HCT116 (cell line): ENCODE results near the gene SLCO2B1. TPM values are rescaled to one million over a fixed set of nuclear protein-coding genes. Genes with fewer than 3 reads are reported as not detected.

Source experiments
- ATAC-seq: fragments of 200-7000 bp; cut with Tn5 transposase; 2 replicates; pipeline ENCODE4 v1.9.1; 2020; ENCODE audit warnings: mild to moderate bottlenecking, moderate library complexity
- BruUV-seq: library from RNA; stranded (reverse); fragments of 400-500 nt; replicated peaks from 2 replicates; lab custom pipeline; 2021; lab: Mats Ljungman, UMichigan
- CTCF ChIA-PET: fragments of 300-600 bp; sonication (Branson Sonifier 250); formaldehyde crosslinking; loops from one replicate; lab custom pipeline; 2021; ENCODE audit warnings: antibody characterized with exemption; lab: Charles Lee
- POLR2A ChIA-PET: fragments of 300-600, 350-600 bp; sonication (Branson Sonifier 250); formaldehyde crosslinking; loops from one replicate; lab custom pipeline; 2021; ENCODE audit warnings: antibody characterized with exemption; lab: Charles Lee
- RAD21 ChIA-PET, 2 experiments: fragments of 300-600 bp; sonication (Branson Sonifier 250); formaldehyde crosslinking; loops; one replicate each; lab custom pipeline; 2023; ENCODE audit warnings: low total read pairs in 2 of 2; ENCODE audit not compliant: uncharacterized antibody in 2 of 2, unreplicated experiment in 2 of 2, low non-redundant PET in 1 of 2; lab: Charles Lee
- DNase-seq: peaks from one replicate; pipeline ENCODE4 v3.0.0-alpha.2; 2010; ENCODE audit warnings: low read depth, low spot score
- H2AFZ ChIP-seq: fragments of 200-600 bp; shearing (Covaris generic), sonication (generic); 2 replicates; pipeline ENCODE4 v1.6.1; 2017; ENCODE audit warnings: low read depth, mixed run types, mixed read lengths, antibody characterized with exemption, low read length; ENCODE audit not compliant: poor library complexity, severe bottlenecking
- H3K27ac ChIP-seq: 2 replicates; pipeline ENCODE4 v1.5.1; 2012; ENCODE audit warnings: low read depth, low read length
- H3K27me3 ChIP-seq: fragments of 200-600 bp; sonication (generic); 2 replicates; pipeline ENCODE4 v1.6.1; 2016; ENCODE audit warnings: mixed run types, low read length, mixed read lengths; ENCODE audit not compliant: insufficient read depth
- H3K36me3 ChIP-seq, 2 experiments: fragments of 200-500 bp in 1 of 2; fragments of 200-600 bp in 1 of 2; sonication (Bioruptor generic) in 1 of 2; sonication (generic) in 1 of 2; 2 replicates each; pipeline versions ENCODE4 v1.5.1 to v1.6.1; 2014 to 2016; ENCODE audit warnings: low read length in 2 of 2, inconsistent platforms in 1 of 2, mixed read lengths in 1 of 2, mixed run types in 1 of 2; ENCODE audit not compliant: insufficient read depth in 2 of 2, control insufficient read depth in 1 of 2
- H3K4me1 ChIP-seq, 2 experiments: fragments of 200-600 bp in 1 of 2; sonication (generic) in 1 of 2; 2 replicates each; pipeline versions ENCODE4 v1.5.1 to v1.6.1; 2012 to 2017; ENCODE audit warnings: low read length in 2 of 2, inconsistent platforms in 1 of 2, mild to moderate bottlenecking in 1 of 2, mixed read lengths in 1 of 2, mixed run types in 1 of 2, moderate library complexity in 1 of 2; ENCODE audit not compliant: insufficient read depth in 2 of 2, control insufficient read depth in 1 of 2
- H3K4me2 ChIP-seq: fragments of 200-600 bp; sonication (generic); 2 replicates; pipeline ENCODE4 v1.6.1; 2017; ENCODE audit warnings: mixed run types, low read length, mixed read lengths
- H3K4me3 ChIP-seq, 2 experiments: fragments of 200-600 bp in 1 of 2; sonication (generic) in 1 of 2; replicated peaks in 1 of 2; 2 replicates each; pipeline ENCODE4 v1.5.1; 2011 to 2016; ENCODE audit warnings: low read length in 2 of 2, control low read depth in 1 of 2, low read depth in 1 of 2, mild to moderate bottlenecking in 1 of 2, mixed read lengths in 1 of 2, mixed run types in 1 of 2
- H3K79me2 ChIP-seq: fragments of 200-600 bp; sonication (generic); 2 replicates; pipeline ENCODE4 v1.6.1; 2017; ENCODE audit warnings: mild to moderate bottlenecking, mixed run types, low read length, moderate library complexity, mixed read lengths; ENCODE audit not compliant: insufficient read depth
- H3K9ac ChIP-seq: fragments of 200-600 bp; sonication (generic); 2 replicates; pipeline ENCODE4 v1.6.1; 2016; ENCODE audit warnings: low read length, mixed read lengths
- H3K9me2 ChIP-seq: fragments of 200-600 bp; sonication (generic), shearing (Covaris generic); 2 replicates; pipeline ENCODE4 v1.6.1; 2017; ENCODE audit warnings: mixed run types, mild to moderate bottlenecking, moderate library complexity; ENCODE audit not compliant: insufficient read depth
- H3K9me3 ChIP-seq, 2 experiments: fragments of 200-500 bp in 1 of 2; fragments of 200-600 bp in 1 of 2; sonication (Bioruptor generic) in 1 of 2; sonication (generic) in 1 of 2; 2 replicates each; pipeline ENCODE4 v1.6.1; 2014 to 2017; ENCODE audit warnings: low read length in 2 of 2, mixed read lengths in 2 of 2, inconsistent platforms in 1 of 2, low read depth in 1 of 2, mild to moderate bottlenecking in 1 of 2, mixed run types in 1 of 2, moderate library complexity in 1 of 2; ENCODE audit not compliant: control insufficient read depth in 1 of 2, insufficient read depth in 1 of 2
- H4K20me1 ChIP-seq: fragments of 200-600 bp; sonication (generic), shearing (Covaris generic); 2 replicates; pipeline ENCODE4 v1.6.1; 2017; ENCODE audit warnings: mixed run types, mild to moderate bottlenecking, moderate library complexity; ENCODE audit not compliant: insufficient read depth
- ATF3 ChIP-seq: IDR thresholded peaks from 2 replicates; pipeline ENCODE4 v1.6.1; 2012
- CBX3 ChIP-seq: IDR thresholded peaks from 2 replicates; pipeline ENCODE4 v1.6.1; 2012; ENCODE audit warnings: low read depth
- CEBPB ChIP-seq: IDR thresholded peaks from 2 replicates; pipeline ENCODE4 v1.6.1; 2012; ENCODE audit warnings: low read depth
- ELF1 ChIP-seq: IDR thresholded peaks from 2 replicates; pipeline ENCODE4 v1.6.1; 2012; ENCODE audit warnings: low read depth, borderline replicate concordance
- FOSL1 ChIP-seq: IDR thresholded peaks from 2 replicates; pipeline ENCODE4 v1.6.1; 2012; ENCODE audit warnings: low read depth
- MAX ChIP-seq: IDR thresholded peaks from 2 replicates; pipeline ENCODE4 v1.6.1; 2012
- POLR2A ChIP-seq: IDR thresholded peaks from 2 replicates; pipeline ENCODE4 v1.7.0; 2011; ENCODE audit warnings: borderline replicate concordance; ENCODE audit not compliant: insufficient read depth, insufficient read length; ENCODE audit errors: extremely low read depth
- POLR2AphosphoS5 ChIP-seq: IDR thresholded peaks from 2 replicates; pipeline ENCODE4 v1.6.1; 2011; ENCODE audit warnings: mild to moderate bottlenecking, low read depth, low read length, moderate library complexity
- TCF7L2 ChIP-seq: IDR thresholded peaks from 2 replicates; pipeline ENCODE4 v1.7.0; 2011; ENCODE audit warnings: borderline replicate concordance, inconsistent platforms; ENCODE audit not compliant: insufficient read depth, insufficient read length; ENCODE audit errors: extremely low read depth
- YY1 ChIP-seq: IDR thresholded peaks from 2 replicates; pipeline ENCODE4 v1.6.1; 2011; ENCODE audit warnings: low read length, low read depth, moderate library complexity, mild to moderate bottlenecking; ENCODE audit not compliant: insufficient replicate concordance; ENCODE audit errors: extremely low read depth
- ZNF274 ChIP-seq: fragments of 200-500 bp; sonication (Bioruptor generic); IDR thresholded peaks from 2 replicates; pipeline ENCODE4 v1.6.1; 2014; ENCODE audit warnings: mild to moderate bottlenecking, low read depth, low read length, inconsistent platforms
- intact Hi-C: fragments of 100-400 bp; cut with micrococcal nuclease; formaldehyde crosslinking; loops from 2 replicates; pipeline ENCODE4 v1.10.0; 2022
- total RNA-seq: library from RNA; stranded (reverse); gene quantifications from one replicate; pipeline ENCODE4 v1.2.1, GENCODE V29; 2021; ENCODE audit not compliant: unreplicated experiment
- TF ChIP-seq, protein P1 (sequence below): IDR thresholded peaks from 2 replicates; pipeline ENCODE4 v1.6.1; 2012; ENCODE audit warnings: low read depth

SLCO2B1 gene
- total RNA-seq, 1 experiment from 2014 or later, result 0.81 TPM

DNA sequence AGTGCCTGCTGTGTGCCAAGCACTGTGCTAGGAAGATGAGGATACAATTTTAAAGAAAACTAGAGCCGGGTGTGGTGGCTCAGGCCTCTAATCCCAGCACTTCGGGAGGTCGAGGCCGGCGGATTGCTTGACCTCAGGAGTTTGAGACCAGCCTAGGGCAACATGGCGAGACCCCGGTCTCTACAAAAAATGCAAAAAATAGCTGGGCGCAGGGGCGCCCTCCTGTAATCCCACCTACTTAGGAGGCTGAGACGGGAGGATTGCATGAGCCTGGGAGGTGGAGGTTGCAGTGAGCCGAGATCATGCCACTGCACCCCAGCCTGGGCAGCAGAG is 98.0 kb downstream of the SLCO2B1 start (continued):
- no peak for TF ChIP-seq YY1
- no peak for TF ChIP-seq MAX
- TF ChIP-seq ATF3, result no peak
- TF ChIP-seq POLR2AphosphoS5, result no peak
- no peak for TF ChIP-seq CEBPB
- no peak for TF ChIP-seq TCF7L2
- TF ChIP-seq, all 23 proteins: peak for 0

GRCh38 chr11:75249704-75250103 is 98.8 kb downstream of the SLCO2B1 start:
- H3K9ac ChIP-seq, result no peak overlapping the region
- H3K79me2 ChIP-seq, result no peaks in the 10 kb centered on the region
- no peak overlapping the region for H2AFZ ChIP-seq
- peaks cover 0 to 2% of the 10 kb centered on the region in 2 experiments; a peak in 1 of 4 replicates for H3K4me1 ChIP-seq
- ChIA-PET RAD21 (interaction anchor here in 1 of 2 experiments (0.7 kb wide), 1 partner anchor 45 kb away, joined by 5 read pairs; no protein-coding TSS in a partner anchor), CTCF (interaction anchor here (1.1 to 7.1 kb wide), 6 partner anchors 21 to 547 kb away, joined by 3 to 160 read pairs (median 14); no protein-coding TSS in a partner anchor), POLR2A (no interaction called here)
- DNase-seq, result no peak
- H4K20me1 ChIP-seq, result no peaks in the 10 kb centered on the region
- TF ChIP-seq CBX3 (no peak), ATF3 (no peak), ELF1 (no peak), TCF7L2 (no peak), POLR2AphosphoS5 (no peak), ZNF274 (no peak), POLR2A (no peak), FOSL1 (no peak)
- TF ChIP-seq, protein P1, sequence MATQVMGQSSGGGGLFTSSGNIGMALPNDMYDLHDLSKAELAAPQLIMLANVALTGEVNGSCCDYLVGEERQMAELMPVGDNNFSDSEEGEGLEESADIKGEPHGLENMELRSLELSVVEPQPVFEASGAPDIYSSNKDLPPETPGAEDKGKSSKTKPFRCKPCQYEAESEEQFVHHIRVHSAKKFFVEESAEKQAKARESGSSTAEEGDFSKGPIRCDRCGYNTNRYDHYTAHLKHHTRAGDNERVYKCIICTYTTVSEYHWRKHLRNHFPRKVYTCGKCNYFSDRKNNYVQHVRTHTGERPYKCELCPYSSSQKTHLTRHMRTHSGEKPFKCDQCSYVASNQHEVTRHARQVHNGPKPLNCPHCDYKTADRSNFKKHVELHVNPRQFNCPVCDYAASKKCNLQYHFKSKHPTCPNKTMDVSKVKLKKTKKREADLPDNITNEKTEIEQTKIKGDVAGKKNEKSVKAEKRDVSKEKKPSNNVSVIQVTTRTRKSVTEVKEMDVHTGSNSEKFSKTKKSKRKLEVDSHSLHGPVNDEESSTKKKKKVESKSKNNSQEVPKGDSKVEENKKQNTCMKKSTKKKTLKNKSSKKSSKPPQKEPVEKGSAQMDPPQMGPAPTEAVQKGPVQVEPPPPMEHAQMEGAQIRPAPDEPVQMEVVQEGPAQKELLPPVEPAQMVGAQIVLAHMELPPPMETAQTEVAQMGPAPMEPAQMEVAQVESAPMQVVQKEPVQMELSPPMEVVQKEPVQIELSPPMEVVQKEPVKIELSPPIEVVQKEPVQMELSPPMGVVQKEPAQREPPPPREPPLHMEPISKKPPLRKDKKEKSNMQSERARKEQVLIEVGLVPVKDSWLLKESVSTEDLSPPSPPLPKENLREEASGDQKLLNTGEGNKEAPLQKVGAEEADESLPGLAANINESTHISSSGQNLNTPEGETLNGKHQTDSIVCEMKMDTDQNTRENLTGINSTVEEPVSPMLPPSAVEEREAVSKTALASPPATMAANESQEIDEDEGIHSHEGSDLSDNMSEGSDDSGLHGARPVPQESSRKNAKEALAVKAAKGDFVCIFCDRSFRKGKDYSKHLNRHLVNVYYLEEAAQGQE, result no peak
- H3K27me3 ChIP-seq, result no peaks in the 10 kb centered on the region
- H3K9me3 ChIP-seq, result no peaks in the 10 kb centered on the region
- intact Hi-C loops, result no loop called here
- no peak overlapping the region for H3K4me3 ChIP-seq
- no peaks in the 10 kb centered on the region for H3K9me2 ChIP-seq
- BruUV-seq, result no TSS peak
- ATAC-seq, result no peak
- H3K27ac ChIP-seq, result no peak overlapping the region
- no peak overlapping the region for H3K4me2 ChIP-seq
- no peaks in the 10 kb centered on the region for H3K36me3 ChIP-seq
